IMR-90 (cell line): Measurements from ENCODE around the gene RIMS4. TPM values are rescaled to one million over a fixed set of nuclear protein-coding genes. Genes with fewer than 3 reads are reported as not detected.

ENCODE experiments used
- ATAC-seq: fragments of 200-7000 bp; cut with Tn5 transposase; 2 replicates; pipeline ENCODE4 v1.9.1; 2020; ENCODE audit warnings: low read depth, mild to moderate bottlenecking, moderate library complexity
- BruUV-seq: library from RNA; stranded (reverse); fragments of 400-500 nt; replicated peaks from 2 replicates; lab custom pipeline; 2021; lab: Mats Ljungman, UMichigan
- CTCF ChIA-PET: fragments of 300-600 bp; formaldehyde crosslinking; extraction: SDS; loops from one replicate; lab custom pipeline; 2021; ENCODE audit warnings: antibody characterized with exemption; lab: Yijun Ruan, JAX
- POLR2A ChIA-PET: fragments of 300-600 bp; sonication (Branson Sonifier 250); formaldehyde crosslinking; loops from one replicate; lab custom pipeline; 2022; ENCODE audit warnings: antibody characterized with exemption; ENCODE audit not compliant: unreplicated experiment; lab: Charles Lee
- DNase-seq: peaks from one replicate; pipeline ENCODE4 v3.0.0; 2013
- H2AFZ ChIP-seq: replicated peaks from 2 replicates; pipeline ENCODE3; 2013; ENCODE audit warnings: low read length, mild to moderate bottlenecking; ENCODE audit not compliant: poor library complexity
- H2AK5ac ChIP-seq: 2 replicates; pipeline ENCODE4 v1.6.1; 2013; ENCODE audit warnings: low read depth, low read length, inconsistent platforms
- H2AK9ac ChIP-seq: replicated peaks from 2 replicates; pipeline ENCODE3; 2013; ENCODE audit warnings: mild to moderate bottlenecking, low read depth, low read length, moderate library complexity; ENCODE audit not compliant: poor library complexity
- H2BK120ac ChIP-seq: 2 replicates; pipeline ENCODE4 v1.6.1; 2013; ENCODE audit warnings: low read depth, low read length, inconsistent platforms
- H2BK15ac ChIP-seq: 3 replicates; pipeline ENCODE4 v1.6.1; 2013; ENCODE audit warnings: low read depth, low read length, inconsistent platforms
- H2BK20ac ChIP-seq: 2 replicates; pipeline ENCODE4 v1.6.1; 2013; ENCODE audit warnings: low read depth, mild to moderate bottlenecking, inconsistent platforms, low read length, moderate library complexity
- H2BK5ac ChIP-seq: 2 replicates; pipeline ENCODE4 v1.6.1; 2013; ENCODE audit warnings: mild to moderate bottlenecking, low read depth, low read length, inconsistent platforms; ENCODE audit not compliant: poor library complexity, severe bottlenecking
- H3K14ac ChIP-seq: replicated peaks from 2 replicates; pipeline ENCODE4 v1.6.1; 2013; ENCODE audit warnings: low read depth, low read length, inconsistent platforms
- H3K18ac ChIP-seq: 2 replicates; pipeline ENCODE4 v1.6.1; 2013; ENCODE audit warnings: low read depth, low read length, control low read depth
- H3K23ac ChIP-seq: 2 replicates; pipeline ENCODE4 v1.6.1; 2013; ENCODE audit warnings: low read depth, low read length, inconsistent platforms
- H3K27ac ChIP-seq: 2 replicates; pipeline ENCODE4 v1.5.1; 2013; ENCODE audit warnings: mild to moderate bottlenecking, control low read depth, low read length; ENCODE audit not compliant: insufficient read depth
- H3K27me3 ChIP-seq: 2 replicates; pipeline ENCODE4 v1.6.1; 2013; ENCODE audit warnings: low read length; ENCODE audit not compliant: control insufficient read depth, insufficient read depth
- H3K36me3 ChIP-seq: 2 replicates; pipeline ENCODE4 v1.6.1; 2013; ENCODE audit warnings: low read length, mixed read lengths; ENCODE audit not compliant: control insufficient read depth, insufficient read depth
- H3K4ac ChIP-seq: 2 replicates; pipeline ENCODE4 v1.6.1; 2013; ENCODE audit warnings: low read depth, low read length, inconsistent platforms
- H3K4me1 ChIP-seq: 2 replicates; pipeline ENCODE4 v1.6.1; 2013; ENCODE audit warnings: low read length, mixed read lengths; ENCODE audit not compliant: control insufficient read depth, insufficient read depth
- H3K4me2 ChIP-seq: 2 replicates; pipeline ENCODE4 v1.6.1; 2013; ENCODE audit warnings: low read depth, mild to moderate bottlenecking, control low read depth, low read length, moderate library complexity
- H3K4me3 ChIP-seq: 2 replicates; pipeline ENCODE4 v1.5.1; 2013; ENCODE audit warnings: low read depth, mild to moderate bottlenecking, control low read depth, low read length, moderate library complexity; ENCODE audit not compliant: insufficient read depth
- H3K56ac ChIP-seq: 2 replicates; pipeline ENCODE4 v1.6.1; 2013; ENCODE audit warnings: low read length, inconsistent platforms; ENCODE audit not compliant: insufficient read depth; ENCODE audit errors: extremely low read depth
- H3K79me1 ChIP-seq, 2 experiments: 2 replicates each; pipeline ENCODE4 v1.6.1; 2013; ENCODE audit warnings: low read length in 2 of 2, inconsistent platforms in 1 of 2, low read depth in 1 of 2
- H3K9ac ChIP-seq: 2 replicates; pipeline ENCODE4 v1.6.1; 2013; ENCODE audit warnings: low read depth, low read length, control low read depth
- H3K9me1 ChIP-seq: 2 replicates; pipeline ENCODE4 v1.6.1; 2013; ENCODE audit warnings: low read length, inconsistent platforms; ENCODE audit not compliant: insufficient read depth
- H3K9me3 ChIP-seq: 2 replicates; pipeline ENCODE4 v1.6.1; 2013; ENCODE audit warnings: low read length; ENCODE audit not compliant: control insufficient read depth, insufficient read depth
- H4K20me1 ChIP-seq: 2 replicates; pipeline ENCODE4 v1.6.1; 2013; ENCODE audit warnings: low read length, inconsistent platforms; ENCODE audit not compliant: insufficient read depth
- H4K5ac ChIP-seq: 2 replicates; pipeline ENCODE4 v1.6.1; 2013; ENCODE audit warnings: mild to moderate bottlenecking, low read depth, low read length, control low read depth
- H4K8ac ChIP-seq, 2 experiments: 2 replicates each; pipeline ENCODE4 v1.6.1; 2013; ENCODE audit warnings: low read depth in 2 of 2, low read length in 2 of 2, control low read depth in 1 of 2, inconsistent platforms in 1 of 2
- H4K91ac ChIP-seq: 2 replicates; pipeline ENCODE4 v1.6.1; 2013; ENCODE audit warnings: low read depth, low read length, inconsistent platforms; ENCODE audit not compliant: insufficient read depth
- BHLHE40 ChIP-seq: fragments of 150-350 bp; IDR thresholded peaks from 2 replicates; pipeline ENCODE4 v1.6.1; 2016; ENCODE audit warnings: mild to moderate bottlenecking, low read depth, low read length
- CEBPB ChIP-seq: IDR thresholded peaks from 2 replicates; pipeline ENCODE4 v1.6.1; 2012; ENCODE audit warnings: low read depth, low read length, improper control_type of control experiment
- CHD1 ChIP-seq: IDR thresholded peaks from 2 replicates; pipeline ENCODE4 v1.6.1; 2012; ENCODE audit warnings: low read depth, low read length, improper control_type of control experiment
- CTCF ChIP-seq: conservative IDR thresholded peaks from 2 replicates; pipeline ENCODE4 v1.5.1; 2012; ENCODE audit warnings: mild to moderate bottlenecking, low read depth, low read length, improper control_type of control experiment
- FOS ChIP-seq: fragments of 150-350 bp; IDR thresholded peaks from 2 replicates; pipeline ENCODE4 v1.6.1; 2016; ENCODE audit warnings: low read depth, low read length
- MAFK ChIP-seq: IDR thresholded peaks from 2 replicates; pipeline ENCODE4 v1.6.1; 2012; ENCODE audit warnings: low read depth, low read length, improper control_type of control experiment
- MAZ ChIP-seq: IDR thresholded peaks from 2 replicates; pipeline ENCODE4 v1.6.1; 2012; ENCODE audit warnings: low read depth, mild to moderate bottlenecking, low read length, improper control_type of control experiment, moderate library complexity, borderline replicate concordance
- MXI1 ChIP-seq: IDR thresholded peaks from 2 replicates; pipeline ENCODE4 v1.6.1; 2012; ENCODE audit warnings: low read depth, mild to moderate bottlenecking, low read length, moderate library complexity, borderline replicate concordance
- NFE2L2 ChIP-seq: fragments of 150-350 bp; IDR thresholded peaks from 2 replicates; pipeline ENCODE4 v1.6.1; 2016; ENCODE audit warnings: low read depth, mild to moderate bottlenecking, low read length
- RAD21 ChIP-seq: IDR thresholded peaks from 2 replicates; pipeline ENCODE4 v1.6.1; 2012; ENCODE audit warnings: low read length, improper control_type of control experiment
- RCOR1 ChIP-seq: IDR thresholded peaks from 2 replicates; pipeline ENCODE4 v1.6.1; 2012; ENCODE audit warnings: mild to moderate bottlenecking, low read length, improper control_type of control experiment; ENCODE audit not compliant: insufficient replicate concordance
- RFX5 ChIP-seq: IDR thresholded peaks from 2 replicates; pipeline ENCODE4 v1.8.0; 2012; ENCODE audit warnings: low read depth, mild to moderate bottlenecking, low read length, moderate library complexity
- SMC3 ChIP-seq: fragments of 150-350 bp; IDR thresholded peaks from 2 replicates; pipeline ENCODE4 v1.6.1; 2016; ENCODE audit warnings: low read depth, mild to moderate bottlenecking, antibody characterized with exemption, low read length, moderate library complexity
- USF2 ChIP-seq: fragments of 150-350 bp; IDR thresholded peaks from 2 replicates; pipeline ENCODE4 v1.6.1; 2017; ENCODE audit warnings: mild to moderate bottlenecking, antibody characterized with exemption, low read length, low read depth
- WGBS, 2 experiments: methylation state at CpG; one replicate each; pipeline versions ENCODE4 v1.1.5 to v1.1.7; 2013; ENCODE audit warnings: missing lambda C conversion rate in 2 of 2; ENCODE audit not compliant: insufficient read length in 1 of 2; ENCODE audit errors: extremely low coverage in 2 of 2; 5-methylcytosine and 5-hydroxymethylcytosine counted together
- dilution Hi-C: fragments of 300-500 bp; cut with HindIII; formaldehyde crosslinking; loops from one replicate; pipeline ENCODE4 v1.14.3; 2018; ENCODE audit warnings: low sequenced_read_pairs; ENCODE audit not compliant: unreplicated experiment
- in situ Hi-C: fragments of 300-500 bp; cut with MboI; formaldehyde crosslinking; loops from 3 replicates; pipeline ENCODE4 v1.14.3; 2019; ENCODE audit warnings: low sequenced_read_pairs, inconsistent platforms, mixed read lengths
- intact Hi-C: fragments of 100-400 bp; cut with micrococcal nuclease; formaldehyde crosslinking; loops from 2 replicates; pipeline ENCODE4 v1.10.0; 2022
- polyA plus RNA-seq, 3 experiments: library from polyadenylated mRNA; depleted of rRNA; stranded (reverse); fragments of >200 nt; gene quantifications; 2 replicates each; pipeline ENCODE4 v1.2.3, GENCODE V29; 2012; ENCODE audit warnings: low replicate concordance in 1 of 3
- total RNA-seq: library from RNA; depleted of rRNA; stranded (reverse); fragments of >200 nt; gene quantifications from 2 replicates; pipeline ENCODE4 v1.2.3, GENCODE V29; 2012
- TF ChIP-seq, protein P1 (sequence below): fragments of 150-350 bp; IDR thresholded peaks from 2 replicates; pipeline ENCODE4 v1.6.1; 2016; ENCODE audit warnings: low read depth, mild to moderate bottlenecking, low read length, moderate library complexity, borderline replicate concordance

The RIMS4 gene
- total and polyA plus RNA-seq, 2 of the 4 experiments (the other 2 are of a cell fraction), result not detected

- no peak for ATAC-seq
- no peak overlapping the region for H4K5ac ChIP-seq
- H4K91ac ChIP-seq, result no peak overlapping the region; the same call in 1 of the 2 replicates
- peak overlapping the region; percentile 57; the same call in 1 of the 2 replicates for H2AK5ac ChIP-seq
- H3K14ac ChIP-seq, result no peak overlapping the region
- no peak overlapping the region for H3K23ac ChIP-seq
- no peak overlapping the region for H4K8ac ChIP-seq
- H3K9me1 ChIP-seq, result no peaks in the 10 kb centered on the region
- H3K79me1 ChIP-seq, result no peaks in the 10 kb centered on the region
- no peak overlapping the region for H3K9ac ChIP-seq
- intact Hi-C loops, result no loop called here
- no peak overlapping the region for H2AFZ ChIP-seq
- H3K4me1 ChIP-seq, result peaks cover 14% of the 10 kb centered on the region
- no peak overlapping the region for H3K18ac ChIP-seq
- no peaks in the 10 kb centered on the region for H3K9me3 ChIP-seq
- no peak overlapping the region for H3K56ac ChIP-seq
- no peak for DNase-seq
- no peak overlapping the region for H2BK120ac ChIP-seq
- no peaks in the 10 kb centered on the region for H4K20me1 ChIP-seq
- H3K27ac ChIP-seq, result no peak overlapping the region
- H3K4me3 ChIP-seq, result no peak overlapping the region
- POLR2A ChIA-PET, result no interaction called here
- CTCF ChIA-PET, result no interaction called here
- H3K4ac ChIP-seq, result no peak overlapping the region; the same call in 1 of the 2 replicates
- in situ Hi-C loops, result no loop called here
- WGBS, 2 experiments, result 86% methylated on average over 9 of the region's 11 CpGs; no CpG with 5 or more reads in 1 of the 2 experiments
- no peak overlapping the region for H2BK5ac ChIP-seq
- no peaks in the 10 kb centered on the region for H3K36me3 ChIP-seq
- H3K27me3 ChIP-seq, result no peaks in the 10 kb centered on the region; the same call in 1 of the 2 replicates
- TF ChIP-seq CHD1 (no peak), USF2 (no peak), MAFK (no peak), CTCF (no peak), RCOR1 (no peak), SMC3 (no peak), BHLHE40 (no peak), CEBPB (no peak), RAD21 (no peak), MAZ (no peak), NFE2L2 (no peak), RFX5 (no peak), FOS (no peak), MXI1 (no peak)
- TF ChIP-seq, protein P1, sequence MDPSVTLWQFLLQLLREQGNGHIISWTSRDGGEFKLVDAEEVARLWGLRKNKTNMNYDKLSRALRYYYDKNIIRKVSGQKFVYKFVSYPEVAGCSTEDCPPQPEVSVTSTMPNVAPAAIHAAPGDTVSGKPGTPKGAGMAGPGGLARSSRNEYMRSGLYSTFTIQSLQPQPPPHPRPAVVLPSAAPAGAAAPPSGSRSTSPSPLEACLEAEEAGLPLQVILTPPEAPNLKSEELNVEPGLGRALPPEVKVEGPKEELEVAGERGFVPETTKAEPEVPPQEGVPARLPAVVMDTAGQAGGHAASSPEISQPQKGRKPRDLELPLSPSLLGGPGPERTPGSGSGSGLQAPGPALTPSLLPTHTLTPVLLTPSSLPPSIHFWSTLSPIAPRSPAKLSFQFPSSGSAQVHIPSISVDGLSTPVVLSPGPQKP, result no peak
- H3K4me2 ChIP-seq, result no peak overlapping the region
- dilution Hi-C loops, result no loop called here
- no TSS peak for BruUV-seq
- H2AK9ac ChIP-seq, result no peak overlapping the region
- no peak overlapping the region for H2BK20ac ChIP-seq
- H2BK15ac ChIP-seq, result no peak overlapping the region
Measured at GRCh38 chr20:44727039-44727438, 83.3 kb downstream of the RIMS4 start.
